Fibroblast of the aortic adventitia (primary cell): ENCODE results near the gene TEF. TPM values are rescaled to one million over a fixed set of nuclear protein-coding genes. Genes with fewer than 3 reads are reported as not detected.
"Not testable (repeated sequence)": the region's sequence is repeated elsewhere in the genome, so short reads cannot be mapped to it uniquely, and the experiment has no call there.

Source experiments
- DNase-seq: peaks from one replicate; pipeline ENCODE4 v3.0.0-alpha.2; 2010; ENCODE audit warnings: low read depth
- H3K4me3 ChIP-seq: 2 replicates; pipeline ENCODE4 v1.5.1; 2011; ENCODE audit warnings: low read depth, mild to moderate bottlenecking, control low read depth, low read length, moderate library complexity
- total RNA-seq: library from RNA; depleted of rRNA; stranded (reverse); fragments of >200 nt; gene quantifications from 2 replicates; pipeline ENCODE4 v1.2.3, GENCODE V29; 2012; ENCODE audit warnings: low replicate concordance
- TF ChIP-seq, protein P1 (sequence below): IDR thresholded peaks from 2 replicates; pipeline ENCODE4 v1.5.1; 2011; ENCODE audit warnings: mild to moderate bottlenecking, low read length, control low read depth, inconsistent platforms; ENCODE audit not compliant: insufficient read depth

The TEF gene
- total RNA-seq, 1 donor = 17.4 TPM

GRCh38 chr22:41431656-41432055 lies 49.9 kb downstream of the TEF start:
- no peak overlapping the region for H3K4me3 ChIP-seq
- TF ChIP-seq, protein P1, sequence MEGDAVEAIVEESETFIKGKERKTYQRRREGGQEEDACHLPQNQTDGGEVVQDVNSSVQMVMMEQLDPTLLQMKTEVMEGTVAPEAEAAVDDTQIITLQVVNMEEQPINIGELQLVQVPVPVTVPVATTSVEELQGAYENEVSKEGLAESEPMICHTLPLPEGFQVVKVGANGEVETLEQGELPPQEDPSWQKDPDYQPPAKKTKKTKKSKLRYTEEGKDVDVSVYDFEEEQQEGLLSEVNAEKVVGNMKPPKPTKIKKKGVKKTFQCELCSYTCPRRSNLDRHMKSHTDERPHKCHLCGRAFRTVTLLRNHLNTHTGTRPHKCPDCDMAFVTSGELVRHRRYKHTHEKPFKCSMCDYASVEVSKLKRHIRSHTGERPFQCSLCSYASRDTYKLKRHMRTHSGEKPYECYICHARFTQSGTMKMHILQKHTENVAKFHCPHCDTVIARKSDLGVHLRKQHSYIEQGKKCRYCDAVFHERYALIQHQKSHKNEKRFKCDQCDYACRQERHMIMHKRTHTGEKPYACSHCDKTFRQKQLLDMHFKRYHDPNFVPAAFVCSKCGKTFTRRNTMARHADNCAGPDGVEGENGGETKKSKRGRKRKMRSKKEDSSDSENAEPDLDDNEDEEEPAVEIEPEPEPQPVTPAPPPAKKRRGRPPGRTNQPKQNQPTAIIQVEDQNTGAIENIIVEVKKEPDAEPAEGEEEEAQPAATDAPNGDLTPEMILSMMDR = no peak
- no peak for DNase-seq

DNA sequence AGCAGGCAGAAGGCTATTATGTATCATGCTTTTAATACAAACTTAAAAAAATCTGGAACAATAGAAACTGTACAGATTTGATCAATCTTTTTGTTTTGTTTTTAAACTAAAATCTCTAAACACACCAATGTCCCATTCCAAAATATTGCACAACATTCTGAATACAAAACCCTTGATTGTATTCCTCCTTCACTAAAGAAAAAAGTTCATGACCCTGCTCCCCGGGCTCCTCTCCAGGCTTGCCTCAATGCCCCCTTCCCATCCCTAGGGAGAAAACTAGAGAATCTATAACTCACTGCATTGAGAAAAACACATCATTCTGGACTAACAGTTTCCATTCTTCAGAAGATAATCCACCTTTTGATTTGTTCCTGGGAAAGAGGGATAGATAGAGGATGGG lies 51.7 kb downstream of the TEF start:
- DNase-seq = peak; percentile 35
- not testable (repeated sequence) for H3K4me3 ChIP-seq

DNA sequence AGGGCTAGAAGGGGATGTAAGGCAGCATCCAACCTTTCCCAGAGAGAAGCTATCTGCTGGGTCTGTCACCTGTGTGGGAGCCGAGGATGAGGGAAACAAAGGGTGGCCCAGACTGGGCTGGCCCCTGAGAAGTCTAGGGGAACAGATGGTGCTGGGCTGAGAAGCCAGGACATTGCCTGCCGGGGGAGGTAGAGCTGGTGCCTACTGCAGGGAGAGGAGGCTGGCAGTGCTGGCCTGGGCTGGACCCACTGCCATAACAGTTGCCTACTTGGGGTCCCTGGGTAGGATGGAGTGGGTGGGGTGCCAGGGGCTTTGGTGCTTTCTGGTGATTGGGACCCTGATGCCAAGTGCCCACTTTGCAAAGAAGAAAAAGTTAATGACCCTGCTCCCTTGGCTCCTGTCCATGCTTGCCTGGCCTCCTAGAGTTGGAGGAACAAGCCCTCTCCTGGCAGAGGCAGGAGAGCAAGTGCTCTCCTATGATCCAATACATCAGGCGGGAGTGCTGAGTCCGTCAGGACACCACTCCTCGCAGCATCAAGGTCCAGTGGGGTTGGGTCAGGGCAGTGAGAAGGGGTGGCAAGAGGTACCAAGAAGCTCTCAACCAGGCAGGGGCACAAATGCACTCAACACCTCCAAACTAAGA lies 52.7 kb downstream of the TEF start:
- not testable (repeated sequence) for H3K4me3 ChIP-seq, DNase-seq

GRCh38 chr22:41435560-41435959 lies 53.8 kb downstream of the TEF start:
- DNase-seq = no peak
- H3K4me3 ChIP-seq = no peak overlapping the region
- TF ChIP-seq, protein P1 = no peak

DNA sequence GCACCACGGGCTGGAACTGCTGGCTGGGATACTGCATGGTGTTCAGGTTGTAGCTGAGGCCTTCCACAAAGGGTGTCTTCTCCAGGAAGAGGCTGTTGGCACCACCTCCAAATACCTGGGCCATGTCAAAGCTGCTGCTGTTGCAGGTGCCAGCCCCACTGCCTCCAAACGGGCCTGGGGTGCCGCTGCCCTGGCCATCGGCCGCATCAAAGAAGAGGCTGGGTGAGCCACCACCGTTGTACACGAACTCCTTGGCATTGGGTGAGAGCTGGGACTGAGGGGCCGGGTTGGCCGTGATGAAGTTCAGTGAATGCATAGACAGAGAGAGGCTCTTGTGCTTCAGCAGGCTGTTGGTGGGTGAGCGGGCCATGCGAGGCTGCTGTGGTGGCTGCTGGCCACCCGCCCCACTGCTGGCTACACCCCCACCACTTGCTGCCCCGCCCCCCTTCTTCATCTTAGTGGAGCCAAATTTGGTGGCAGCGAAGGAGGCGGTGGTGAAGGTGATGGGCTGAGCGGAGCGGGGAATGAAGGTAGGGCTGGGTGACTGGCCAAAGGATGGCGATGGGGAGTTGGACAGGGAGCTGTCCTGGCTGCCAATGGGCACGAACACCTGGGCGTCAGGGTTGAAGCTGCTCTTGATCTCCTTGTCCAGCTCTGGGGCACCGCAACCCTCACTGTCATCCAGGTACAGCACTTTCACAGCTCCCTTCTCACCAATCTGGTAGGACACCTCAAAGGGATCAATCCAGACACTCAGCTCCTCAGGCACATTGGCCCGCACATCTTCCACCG lies 54.8 kb downstream of the TEF start:
- DNase-seq = no peak

DNA sequence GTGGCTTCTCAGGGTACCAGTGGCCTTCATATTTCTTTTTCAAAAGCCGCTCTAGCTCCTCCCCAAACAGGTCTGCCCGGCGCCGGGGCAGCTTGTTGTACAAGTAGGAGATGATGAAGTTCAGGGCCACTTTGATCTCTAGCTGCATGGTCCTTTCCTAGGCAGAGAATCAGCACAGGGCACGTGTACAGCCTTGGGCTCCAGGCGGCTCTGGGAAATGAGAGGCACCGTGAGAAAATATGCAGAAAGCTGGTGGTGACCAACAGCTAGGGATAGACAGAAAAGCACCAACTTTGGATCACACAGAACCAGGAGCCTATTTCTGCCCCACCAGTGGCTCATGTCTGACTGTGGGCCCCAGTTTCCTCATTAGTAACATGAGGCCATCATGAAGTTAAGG lies 55.5 kb downstream of the TEF start:
- TF ChIP-seq, protein P1 = no peak
- no peak overlapping the region for H3K4me3 ChIP-seq
- DNase-seq = no peak

More for the DNA sequence above, 54.8 kb downstream of the TEF start:
- H3K4me3 ChIP-seq = no peak overlapping the region
- TF ChIP-seq, protein P1 = no peak

GRCh38 chr22:41440511-41440910 lies 58.8 kb downstream of the TEF start:
- not testable (repeated sequence) for H3K4me3 ChIP-seq, DNase-seq

GRCh38 chr22:41442240-41442792 lies 60.6 kb downstream of the TEF start:
- no peak for DNase-seq
- no peak overlapping the region for H3K4me3 ChIP-seq

More at GRCh38 chr22:41442240-41442792, 60.6 kb downstream of the TEF start:
- TF ChIP-seq, protein P1 = no peak
